HL-60 (cell line): ENCODE measurements around the gene GNB4.

Experiments
- DNase-seq, 2 experiments: peaks; one replicate each; pipeline ENCODE4 v3.0.0-alpha.2; 2010 to 2020; ENCODE audit warnings: low read depth in 1 of 2, low spot score in 1 of 2
- H3K27ac ChIP-seq: fragments of 250-450 bp; sonication (Bioruptor Pico); replicated peaks from 2 replicates; pipeline ENCODE4 v1.5.1; 2020; ENCODE audit warnings: mild to moderate bottlenecking, moderate library complexity
- H3K27me3 ChIP-seq: fragments of 250-450 bp; sonication (Bioruptor Pico); 2 replicates; pipeline ENCODE4 v1.5.1; 2021; ENCODE audit warnings: mild to moderate bottlenecking, moderate library complexity; ENCODE audit not compliant: insufficient read depth, poor library complexity, severe bottlenecking
- H3K4me3 ChIP-seq: replicated peaks from 2 replicates; pipeline ENCODE4 v1.5.1; 2011; ENCODE audit warnings: mild to moderate bottlenecking, control low read depth, low read length; ENCODE audit not compliant: insufficient read depth
- GABPA ChIP-seq: IDR thresholded peaks from 2 replicates; pipeline ENCODE4 v1.6.1; 2012; ENCODE audit warnings: low read depth
- POLR2AphosphoS5 ChIP-seq: IDR thresholded peaks from 2 replicates; pipeline ENCODE4 v1.6.1; 2012; ENCODE audit warnings: low read depth
- SPI1 ChIP-seq: IDR thresholded peaks from 2 replicates; pipeline ENCODE4 v1.6.1; 2012; ENCODE audit warnings: low read depth, mild to moderate bottlenecking, borderline replicate concordance
- TF ChIP-seq, protein P1 (sequence below): IDR thresholded peaks from 2 replicates; pipeline ENCODE4 v1.6.1; 2012; ENCODE audit warnings: low read depth; ENCODE audit not compliant: insufficient replicate concordance
- TF ChIP-seq, protein P2 (sequence below): IDR thresholded peaks from one replicate; pipeline ENCODE4 v1.5.1; 2011; ENCODE audit warnings: low read length, control low read depth, inconsistent platforms; ENCODE audit not compliant: insufficient read depth

Gene GNB4

DNA sequence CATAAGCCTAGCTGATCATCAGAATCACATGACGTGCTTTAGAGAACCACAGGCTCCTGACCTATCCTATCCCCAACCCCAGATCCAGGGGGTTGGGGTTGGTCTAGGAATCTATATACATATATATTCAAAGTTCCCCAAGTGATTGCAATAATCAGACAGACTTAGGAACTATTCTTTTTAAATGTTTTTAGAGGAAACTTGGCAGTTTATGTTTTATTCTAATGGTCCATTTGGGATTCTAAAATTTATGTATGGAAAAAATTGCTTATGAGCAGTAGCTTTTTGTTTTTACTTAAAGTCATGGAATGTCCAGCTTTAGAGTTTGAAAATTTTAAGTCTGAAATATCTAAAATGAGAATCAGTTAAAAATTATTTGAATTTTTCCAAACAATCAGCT, 81.6 kb downstream of the GNB4 start:
- TF ChIP-seq, protein P1, sequence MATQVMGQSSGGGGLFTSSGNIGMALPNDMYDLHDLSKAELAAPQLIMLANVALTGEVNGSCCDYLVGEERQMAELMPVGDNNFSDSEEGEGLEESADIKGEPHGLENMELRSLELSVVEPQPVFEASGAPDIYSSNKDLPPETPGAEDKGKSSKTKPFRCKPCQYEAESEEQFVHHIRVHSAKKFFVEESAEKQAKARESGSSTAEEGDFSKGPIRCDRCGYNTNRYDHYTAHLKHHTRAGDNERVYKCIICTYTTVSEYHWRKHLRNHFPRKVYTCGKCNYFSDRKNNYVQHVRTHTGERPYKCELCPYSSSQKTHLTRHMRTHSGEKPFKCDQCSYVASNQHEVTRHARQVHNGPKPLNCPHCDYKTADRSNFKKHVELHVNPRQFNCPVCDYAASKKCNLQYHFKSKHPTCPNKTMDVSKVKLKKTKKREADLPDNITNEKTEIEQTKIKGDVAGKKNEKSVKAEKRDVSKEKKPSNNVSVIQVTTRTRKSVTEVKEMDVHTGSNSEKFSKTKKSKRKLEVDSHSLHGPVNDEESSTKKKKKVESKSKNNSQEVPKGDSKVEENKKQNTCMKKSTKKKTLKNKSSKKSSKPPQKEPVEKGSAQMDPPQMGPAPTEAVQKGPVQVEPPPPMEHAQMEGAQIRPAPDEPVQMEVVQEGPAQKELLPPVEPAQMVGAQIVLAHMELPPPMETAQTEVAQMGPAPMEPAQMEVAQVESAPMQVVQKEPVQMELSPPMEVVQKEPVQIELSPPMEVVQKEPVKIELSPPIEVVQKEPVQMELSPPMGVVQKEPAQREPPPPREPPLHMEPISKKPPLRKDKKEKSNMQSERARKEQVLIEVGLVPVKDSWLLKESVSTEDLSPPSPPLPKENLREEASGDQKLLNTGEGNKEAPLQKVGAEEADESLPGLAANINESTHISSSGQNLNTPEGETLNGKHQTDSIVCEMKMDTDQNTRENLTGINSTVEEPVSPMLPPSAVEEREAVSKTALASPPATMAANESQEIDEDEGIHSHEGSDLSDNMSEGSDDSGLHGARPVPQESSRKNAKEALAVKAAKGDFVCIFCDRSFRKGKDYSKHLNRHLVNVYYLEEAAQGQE: no peak
- no peak for TF ChIP-seq POLR2AphosphoS5
- no peak for TF ChIP-seq GABPA
- TF ChIP-seq, protein P2, sequence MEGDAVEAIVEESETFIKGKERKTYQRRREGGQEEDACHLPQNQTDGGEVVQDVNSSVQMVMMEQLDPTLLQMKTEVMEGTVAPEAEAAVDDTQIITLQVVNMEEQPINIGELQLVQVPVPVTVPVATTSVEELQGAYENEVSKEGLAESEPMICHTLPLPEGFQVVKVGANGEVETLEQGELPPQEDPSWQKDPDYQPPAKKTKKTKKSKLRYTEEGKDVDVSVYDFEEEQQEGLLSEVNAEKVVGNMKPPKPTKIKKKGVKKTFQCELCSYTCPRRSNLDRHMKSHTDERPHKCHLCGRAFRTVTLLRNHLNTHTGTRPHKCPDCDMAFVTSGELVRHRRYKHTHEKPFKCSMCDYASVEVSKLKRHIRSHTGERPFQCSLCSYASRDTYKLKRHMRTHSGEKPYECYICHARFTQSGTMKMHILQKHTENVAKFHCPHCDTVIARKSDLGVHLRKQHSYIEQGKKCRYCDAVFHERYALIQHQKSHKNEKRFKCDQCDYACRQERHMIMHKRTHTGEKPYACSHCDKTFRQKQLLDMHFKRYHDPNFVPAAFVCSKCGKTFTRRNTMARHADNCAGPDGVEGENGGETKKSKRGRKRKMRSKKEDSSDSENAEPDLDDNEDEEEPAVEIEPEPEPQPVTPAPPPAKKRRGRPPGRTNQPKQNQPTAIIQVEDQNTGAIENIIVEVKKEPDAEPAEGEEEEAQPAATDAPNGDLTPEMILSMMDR: no peak
- no peak for TF ChIP-seq SPI1
- no peak for DNase-seq
- no peak overlapping the region for H3K4me3 ChIP-seq
- no peaks in the 10 kb centered on the region for H3K27me3 ChIP-seq
- H3K27ac ChIP-seq: no peak overlapping the region

DNA sequence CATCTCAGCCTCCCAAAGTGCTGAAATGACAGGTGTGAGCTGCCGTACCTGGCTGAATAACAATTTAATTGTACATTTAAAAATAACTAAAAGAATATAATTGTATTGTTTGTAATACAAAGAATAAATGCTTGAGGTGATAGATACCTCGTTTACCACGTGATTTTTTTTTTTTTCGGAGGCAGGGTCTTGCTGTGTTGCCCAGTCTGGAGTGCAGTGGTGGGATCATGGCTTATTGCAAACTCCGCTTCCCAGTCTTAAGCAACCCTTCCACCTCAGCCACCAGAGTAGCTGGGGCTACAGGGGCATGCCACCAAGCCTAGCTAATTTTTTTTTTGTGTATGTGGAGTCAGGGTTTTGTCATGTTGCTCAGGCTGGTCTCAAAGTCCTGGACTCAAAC, 87.9 kb downstream of the GNB4 start:
- Histone ChIP-seq H3K27ac (no peak overlapping the region), H3K4me3 (no peak overlapping the region), H3K27me3 (no peaks in the 10 kb centered on the region)
- DNase-seq: no peak
- no peak for TF ChIP-seq POLR2AphosphoS5
- TF ChIP-seq, protein P1: no peak
- TF ChIP-seq GABPA: no peak
- no peak for TF ChIP-seq SPI1
- TF ChIP-seq, protein P2: no peak

DNA sequence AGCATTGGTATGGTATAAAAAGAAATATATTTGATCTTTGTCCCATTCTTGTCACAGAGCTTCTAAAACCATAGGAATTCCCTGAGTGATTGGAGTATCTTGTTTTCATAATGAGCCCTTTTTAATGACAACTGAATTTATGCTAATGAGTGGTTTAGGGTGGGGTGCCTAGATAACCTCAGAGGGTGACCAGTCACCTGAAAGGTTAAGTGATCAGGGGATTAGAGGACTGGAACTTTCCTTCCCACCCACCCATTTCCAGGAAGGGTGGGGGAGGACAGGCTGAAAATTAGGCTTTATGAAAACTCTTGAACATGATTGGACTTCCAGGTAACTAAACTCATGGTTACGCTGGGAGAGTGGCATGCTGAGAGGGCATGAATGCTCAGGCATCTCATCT, 95.3 kb downstream of the GNB4 start:
- TF ChIP-seq SPI1 (no peak), GABPA (no peak)
- TF ChIP-seq, protein P1: no peak
- H3K27ac ChIP-seq: no peak overlapping the region
- no peak for DNase-seq
- H3K4me3 ChIP-seq: no peak overlapping the region
- no peaks in the 10 kb centered on the region for H3K27me3 ChIP-seq
